DOHH2 (cell line): ENCODE measurements around the gene UGT2B10.

Experiments
- H3F3A ChIP-seq: fragments of 200-600 bp; sonication (generic), shearing (Covaris generic); 2 replicates; pipeline ENCODE4 v1.6.0; 2016; ENCODE audit warnings: antibody characterized with exemption, mild to moderate bottlenecking; ENCODE audit not compliant: control insufficient read depth, insufficient read depth
- H3K27ac ChIP-seq: fragments of 200-600 bp; sonication (generic); 2 replicates; pipeline ENCODE4 v1.5.1; 2014; ENCODE audit warnings: low read depth, mild to moderate bottlenecking, low read length, moderate library complexity
- H3K27me3 ChIP-seq: fragments of 200-600 bp; sonication (generic); 2 replicates; pipeline ENCODE4 v1.6.1; 2014; ENCODE audit warnings: mild to moderate bottlenecking, low read length, mixed read lengths; ENCODE audit not compliant: control insufficient read depth
- H3K36me3 ChIP-seq: fragments of 200-600 bp; sonication (generic); 2 replicates; pipeline ENCODE4 v1.6.1; 2014; ENCODE audit warnings: mild to moderate bottlenecking, low read length, moderate library complexity, mixed read lengths; ENCODE audit not compliant: control insufficient read depth
- H3K4me1 ChIP-seq: fragments of 200-600 bp; sonication (generic); 2 replicates; pipeline ENCODE4 v1.6.1; 2014; ENCODE audit warnings: mild to moderate bottlenecking, low read length, mixed read lengths; ENCODE audit not compliant: control insufficient read depth
- H3K4me2 ChIP-seq: fragments of 200-600 bp; sonication (generic); 2 replicates; pipeline ENCODE4 v1.6.0; 2014; ENCODE audit warnings: mild to moderate bottlenecking, low read length, moderate library complexity
- H3K4me3 ChIP-seq: fragments of 200-600 bp; sonication (generic); 2 replicates; pipeline ENCODE4 v1.5.1; 2014; ENCODE audit warnings: mild to moderate bottlenecking, low read length, mixed read lengths
- H3K79me2 ChIP-seq: fragments of 200-600 bp; sonication (generic); 2 replicates; pipeline ENCODE4 v1.6.1; 2014; ENCODE audit warnings: mild to moderate bottlenecking, low read length, mixed read lengths; ENCODE audit not compliant: control insufficient read depth
- H3K9me2 ChIP-seq: fragments of 200-600 bp; sonication (generic); replicated peaks from 2 replicates; pipeline ENCODE4 v1.6.1; 2014; ENCODE audit warnings: mild to moderate bottlenecking, low read length, mixed read lengths; ENCODE audit not compliant: control insufficient read depth
- H3K9me3 ChIP-seq: fragments of 200-600 bp; sonication (generic); 2 replicates; pipeline ENCODE4 v1.6.1; 2014; ENCODE audit warnings: antibody characterized with exemption, low read length, mixed read lengths; ENCODE audit not compliant: control insufficient read depth, insufficient read depth
- H4K20me1 ChIP-seq: fragments of 200-600 bp; sonication (generic); 2 replicates; pipeline ENCODE4 v1.6.0; 2014; ENCODE audit warnings: low read depth, mild to moderate bottlenecking, antibody characterized with exemption, low read length, moderate library complexity; ENCODE audit not compliant: control insufficient read depth, insufficient read depth
- CTCF ChIP-seq: fragments of 200-600 bp; sonication (generic); IDR thresholded peaks from one replicate; pipeline ENCODE4 v1.5.1; 2014; ENCODE audit warnings: antibody characterized with exemption, mild to moderate bottlenecking, low read depth, low read length; ENCODE audit not compliant: poor library complexity, severe bottlenecking
- EZH2phosphoT487 ChIP-seq: fragments of 200-600 bp; sonication (generic); IDR thresholded peaks from 2 replicates; pipeline ENCODE4 v1.6.1; 2017; ENCODE audit warnings: borderline replicate concordance, mild to moderate bottlenecking, antibody characterized with exemption, low read length, moderate library complexity, mixed read lengths

The UGT2B10 gene

GRCh38 chr4:68865188-68865638 is 49.4 kb downstream of the UGT2B10 start:
- Histone ChIP-seq H4K20me1 (no peaks in the 10 kb centered on the region), H3K9me3 (no peaks in the 10 kb centered on the region), H3K4me1 (no peaks in the 10 kb centered on the region), H3K79me2 (no peaks in the 10 kb centered on the region), H3K36me3 (no peaks in the 10 kb centered on the region), H3F3A (no peaks in the 10 kb centered on the region), H3K4me3 (no peak overlapping the region), H3K27ac (no peak overlapping the region), H3K4me2 (no peak overlapping the region), H3K27me3 (no peaks in the 10 kb centered on the region), H3K9me2 (no peaks in the 10 kb centered on the region)
- TF ChIP-seq EZH2phosphoT487, result no peak
- no peak for TF ChIP-seq CTCF

- Histone ChIP-seq H3K4me1 (no peaks in the 10 kb centered on the region), H3K79me2 (no peaks in the 10 kb centered on the region), H3K9me3 (no peaks in the 10 kb centered on the region), H3K36me3 (no peaks in the 10 kb centered on the region), H4K20me1 (no peaks in the 10 kb centered on the region), H3K27ac (no peak overlapping the region), H3K27me3 (no peaks in the 10 kb centered on the region), H3F3A (no peaks in the 10 kb centered on the region), H3K4me2 (no peak overlapping the region), H3K4me3 (no peak overlapping the region), H3K9me2 (no peaks in the 10 kb centered on the region)
- TF ChIP-seq EZH2phosphoT487 (no peak), CTCF (no peak)
Measured at GRCh38 chr4:68865760-68866159, 50.0 kb downstream of the UGT2B10 start.

- Histone ChIP-seq H3K9me2 (no peaks in the 10 kb centered on the region), H3K27ac (no peak overlapping the region), H3K36me3 (no peaks in the 10 kb centered on the region), H3K27me3 (no peaks in the 10 kb centered on the region), H3F3A (no peaks in the 10 kb centered on the region), H3K9me3 (no peaks in the 10 kb centered on the region), H3K4me3 (no peak overlapping the region), H3K4me1 (no peaks in the 10 kb centered on the region), H3K4me2 (no peak overlapping the region), H3K79me2 (no peaks in the 10 kb centered on the region), H4K20me1 (no peaks in the 10 kb centered on the region)
- TF ChIP-seq EZH2phosphoT487 (no peak), CTCF (no peak)
Measured at GRCh38 chr4:68869274-68869773, 53.5 kb downstream of the UGT2B10 start.
